Astrocyte of the spinal cord (primary cell): ENCODE measurements around the gene SUCO.

Source experiments
- DNase-seq: peaks from one replicate; pipeline ENCODE4 v3.0.0; 2011; ENCODE audit warnings: low read depth, low spot score
- H3K4me3 ChIP-seq: 2 replicates; pipeline ENCODE4 v1.5.1; 2011; ENCODE audit warnings: low read depth, mild to moderate bottlenecking, low read length, moderate library complexity
- CTCF ChIP-seq: IDR thresholded peaks from 2 replicates; pipeline ENCODE4 v1.5.1; 2012; ENCODE audit warnings: low read depth, mild to moderate bottlenecking, low read length, inconsistent platforms
- in situ Hi-C: cut with HindIII; loops from 2 replicates; pipeline ENCODE4 v1.10.0; 2017; ENCODE audit warnings: low sequenced_read_pairs

The SUCO gene

GRCh38 chr1:172532700-172533512 lies at the start of gene SUCO:
TSS of gene SUCO (plus strand) at chr1:172533150. CDS start at chr1:172533436, 286 bp downstream.
- in situ Hi-C loops = no loop called here
- peak; percentile 100 for DNase-seq
- TF ChIP-seq CTCF = no peak
- H3K4me3 ChIP-seq = peak within 1 kb of the TSS; percentile 89

DNA sequence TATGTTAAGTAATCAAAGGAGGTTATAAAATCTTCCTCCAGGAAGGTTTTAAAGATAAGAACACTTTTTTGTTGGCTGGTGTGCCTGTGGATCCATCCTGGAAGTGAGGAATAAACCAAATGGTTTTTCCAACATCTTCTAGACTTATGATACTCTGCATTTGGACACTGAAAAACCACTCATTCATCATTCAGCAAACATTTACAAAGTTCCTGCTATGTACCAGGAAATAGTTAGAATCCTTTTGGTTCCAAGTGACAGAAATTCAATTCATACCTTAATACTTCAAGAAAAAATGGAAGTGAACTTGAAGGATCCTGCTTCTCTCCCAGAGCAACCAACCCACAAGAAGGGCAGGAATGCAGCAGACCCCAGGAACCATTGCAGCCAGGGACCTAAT lies 49.5 kb upstream of the SUCO start:
- in situ Hi-C loops = no loop called here
- H3K4me3 ChIP-seq = no peak overlapping the region
- DNase-seq = no peak
- no peak for TF ChIP-seq CTCF

DNA sequence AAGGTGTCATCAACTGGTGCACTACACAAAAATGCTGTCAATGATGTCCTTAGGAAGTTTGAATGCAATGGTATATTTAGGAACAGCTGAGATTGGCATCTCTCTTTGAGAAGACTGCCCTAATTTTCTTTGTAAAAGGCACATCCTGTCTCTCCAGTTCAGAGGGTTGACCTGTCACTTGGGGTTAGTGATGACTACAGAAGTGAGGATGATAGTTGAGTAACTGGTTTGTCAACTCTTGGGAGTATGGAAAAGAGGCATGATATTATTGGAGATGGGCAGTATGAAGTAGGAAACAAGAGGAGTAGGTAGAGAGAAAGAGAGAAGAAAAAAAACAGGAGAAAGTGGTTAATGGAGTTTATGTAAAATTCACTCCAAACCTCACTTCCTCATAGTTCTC lies 48.7 kb upstream of the SUCO start:
- TF ChIP-seq CTCF = no peak
- H3K4me3 ChIP-seq = no peak overlapping the region
- in situ Hi-C loops = no loop called here
- no peak for DNase-seq

GRCh38 chr1:172485626-172486025 lies 47.3 kb upstream of the SUCO start:
- in situ Hi-C loops = no loop called here
- no peak for DNase-seq
- TF ChIP-seq CTCF = no peak
- H3K4me3 ChIP-seq = no peak overlapping the region

GRCh38 chr1:172486805-172487454 lies 46.0 kb upstream of the SUCO start:
- H3K4me3 ChIP-seq = no peak overlapping the region
- no peak for TF ChIP-seq CTCF
- no peak for DNase-seq
- in situ Hi-C loops = no loop called here

DNA sequence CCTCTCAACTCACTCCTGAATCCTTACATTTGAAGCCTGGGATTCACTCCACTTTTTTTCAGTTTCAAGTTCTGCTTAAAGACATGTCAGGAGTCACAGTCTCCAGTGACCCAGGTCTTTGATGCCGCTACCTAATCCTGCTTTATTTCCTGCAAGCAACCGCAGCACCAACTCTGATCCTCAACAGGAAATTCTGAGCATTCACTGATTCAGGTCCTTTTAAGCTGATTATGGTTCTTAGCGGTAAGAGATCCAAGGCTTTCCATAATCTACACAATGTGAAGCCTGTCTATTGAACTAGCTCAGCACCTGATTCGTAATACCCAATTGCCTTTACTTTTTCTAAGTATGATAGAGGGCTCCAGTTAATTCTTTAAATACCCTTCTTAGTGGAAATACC lies 45.4 kb upstream of the SUCO start:
- TF ChIP-seq CTCF = no peak
- H3K4me3 ChIP-seq = no peak overlapping the region
- in situ Hi-C loops = no loop called here
- no peak for DNase-seq
